NK-92 (cell line): Measurements from ENCODE around the gene POMZP3.
"Not testable (repeated sequence)": the region's sequence is repeated elsewhere in the genome, so short reads cannot be mapped to it uniquely, and the experiment has no call there.

Experiments
- DNase-seq: peaks from one replicate; lab custom pipeline; 2025; ENCODE audit not compliant: unreplicated experiment; lab: John Stamatoyannopoulos, UW

The POMZP3 gene

DNA sequence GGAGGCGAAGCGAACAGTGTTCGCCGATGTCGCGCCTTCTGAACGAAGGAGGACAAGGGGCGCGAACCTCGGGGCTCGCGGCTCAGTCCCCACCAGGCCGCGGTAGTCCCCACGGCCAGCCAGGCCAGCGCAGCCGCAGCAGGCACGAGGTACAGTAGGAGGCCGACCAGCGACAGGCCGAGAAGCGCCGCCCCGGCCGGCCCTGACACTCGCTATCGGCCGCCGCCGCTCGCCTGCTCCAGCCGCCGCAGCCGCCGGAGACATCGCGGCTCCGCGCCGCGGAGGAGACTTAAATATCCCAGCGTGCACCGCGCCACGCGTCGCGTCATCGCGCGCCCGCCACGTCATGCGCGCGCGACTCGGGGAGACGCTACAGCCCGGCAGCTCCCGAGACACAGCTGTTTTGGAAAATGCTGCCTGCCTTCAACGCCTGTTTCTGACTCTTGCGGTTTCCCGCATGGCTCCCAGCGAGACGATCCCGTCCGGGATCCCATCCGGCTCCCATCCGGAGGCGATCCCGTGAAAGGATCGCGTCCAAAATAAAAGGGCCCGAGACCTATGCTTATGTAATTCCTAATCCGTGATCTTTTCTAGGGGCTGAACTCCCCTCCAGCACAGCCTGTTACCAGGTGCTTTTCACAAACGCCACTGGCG, at the start of gene POMZP3:
Gene POMZP3, minus strand, starts transcription at position 291 of the 654 bp plus-strand sequence. CDS start 1,215 bp downstream, outside the sequence.
- DNase-seq, result not testable (repeated sequence)

DNA sequence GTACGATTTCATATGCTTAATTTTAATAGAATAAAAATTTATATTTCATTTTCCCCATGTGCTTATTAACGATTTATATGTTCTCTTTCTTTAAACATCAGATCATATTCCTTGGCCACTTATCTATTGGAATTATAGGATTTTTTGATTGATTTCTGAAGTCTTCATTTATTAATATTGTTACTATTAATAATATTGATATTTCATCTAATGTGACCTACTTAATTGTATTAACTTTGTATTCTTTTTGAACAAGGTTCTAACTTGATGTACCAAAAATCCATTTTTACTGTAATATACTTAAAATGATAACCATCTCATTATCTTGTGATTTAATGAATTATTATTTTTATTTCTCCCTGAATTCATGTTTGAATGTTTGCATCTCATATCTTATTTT, 48.7 kb upstream of the POMZP3 start:
- DNase-seq, result not testable (repeated sequence)

DNA sequence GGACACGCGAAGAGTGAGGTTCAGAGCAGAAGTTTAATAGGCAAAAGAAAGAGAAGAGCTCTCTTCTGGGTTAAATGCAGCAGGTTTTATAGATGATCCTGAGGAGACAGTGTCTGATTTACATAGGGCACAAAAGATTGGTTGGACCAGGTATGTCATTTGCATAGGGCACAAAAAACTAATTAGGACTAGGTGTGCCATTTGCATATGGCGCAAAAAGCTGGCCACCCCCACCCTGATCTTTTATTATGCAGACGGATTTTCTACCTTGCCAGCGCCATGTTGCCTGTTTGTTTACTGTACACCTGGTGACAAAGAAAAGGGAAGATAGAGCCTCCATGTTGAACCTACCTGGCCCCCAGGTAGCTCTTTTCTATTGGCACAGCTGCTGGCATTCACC, 46.3 kb upstream of the POMZP3 start:
- not testable (repeated sequence) for DNase-seq

DNA sequence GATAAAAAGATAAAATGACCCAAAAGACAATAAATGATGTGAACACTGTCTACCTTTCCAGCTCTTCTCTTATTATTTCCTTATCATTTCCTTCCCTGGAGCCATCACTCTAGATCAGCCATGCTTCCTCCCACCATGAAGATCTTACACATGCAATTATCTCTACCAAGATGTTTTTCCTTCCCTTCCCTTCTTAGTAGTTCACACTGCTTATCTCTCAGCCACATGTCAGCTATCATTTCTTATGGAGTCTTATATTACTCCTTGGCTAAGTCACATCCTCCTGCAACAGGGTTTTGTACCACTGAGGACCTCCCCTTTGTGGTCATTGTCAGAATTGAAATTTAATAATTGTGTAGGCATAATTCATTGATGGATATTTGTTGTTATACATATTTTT, 32.1 kb upstream of the POMZP3 start:
- not testable (repeated sequence) for DNase-seq

DNA sequence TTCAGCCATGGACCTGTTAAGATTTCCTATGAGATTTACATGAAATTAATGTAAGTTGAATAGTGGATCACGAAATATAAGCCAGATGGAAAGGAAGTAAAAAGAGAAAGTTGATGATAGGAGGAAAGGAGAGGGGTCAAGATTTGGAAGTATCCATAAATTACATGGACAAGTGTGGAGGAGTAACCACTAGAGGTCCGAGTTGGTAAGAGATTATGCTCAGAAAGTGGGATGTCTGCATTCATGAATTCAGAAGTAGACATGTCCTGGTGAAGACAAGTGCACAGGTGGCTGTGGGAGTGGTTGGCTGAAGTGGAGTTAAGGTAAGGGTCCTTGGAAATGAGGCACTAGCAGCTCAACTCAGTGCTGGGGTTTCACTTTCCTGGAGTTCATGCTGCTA, 29.3 kb upstream of the POMZP3 start:
- not testable (repeated sequence) for DNase-seq

DNA sequence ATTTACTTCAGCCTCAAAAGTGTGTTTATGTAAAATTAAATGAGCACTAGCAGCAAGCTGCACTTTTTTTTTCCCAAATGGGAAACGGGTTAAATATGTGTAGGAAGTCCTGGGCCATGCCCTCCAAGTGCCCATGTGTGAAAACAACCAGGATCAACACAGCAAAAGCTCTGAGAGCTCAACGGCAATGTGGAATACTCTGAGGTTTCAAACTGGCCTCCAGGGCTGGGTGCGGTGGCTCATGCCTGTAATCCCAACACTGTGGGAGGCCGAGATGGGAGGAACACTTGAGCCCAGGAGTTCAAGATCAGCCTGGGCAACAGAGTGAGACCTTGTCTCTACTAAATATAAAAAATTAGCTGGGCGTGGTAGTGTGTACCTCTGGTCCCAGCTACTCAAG, 15.5 kb upstream of the POMZP3 start:
- DNase-seq, result not testable (repeated sequence)

DNA sequence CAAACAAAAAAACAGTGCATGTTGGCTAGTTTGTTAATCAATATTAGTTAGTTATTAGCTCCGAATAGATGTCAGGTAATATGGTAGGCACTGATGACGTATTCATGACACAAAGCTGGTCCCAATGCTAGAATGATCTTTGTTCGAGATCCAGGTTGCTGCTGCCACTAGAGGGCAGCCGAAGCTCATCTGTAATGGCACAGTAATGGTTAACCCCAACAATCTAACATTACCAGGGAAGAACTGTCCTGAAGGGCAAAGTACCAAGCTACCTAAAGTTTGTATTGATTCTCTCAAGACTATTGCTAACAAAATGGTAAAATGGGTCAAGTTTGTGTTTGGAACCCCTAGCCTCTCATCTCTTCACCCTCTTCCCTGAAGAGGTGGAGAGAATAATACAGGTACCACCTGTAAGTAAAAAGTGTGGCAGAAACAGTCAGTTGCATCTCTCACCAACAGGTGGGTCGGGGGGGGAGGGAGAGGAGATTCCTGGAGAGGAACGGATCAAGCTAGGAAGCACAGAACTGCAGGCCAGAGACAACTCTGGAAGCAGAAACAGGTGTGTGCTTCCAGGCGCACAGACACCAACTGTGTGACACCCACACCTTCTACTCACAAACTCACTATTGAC, 10.1 kb upstream of the POMZP3 start:
- not testable (repeated sequence) for DNase-seq

DNA sequence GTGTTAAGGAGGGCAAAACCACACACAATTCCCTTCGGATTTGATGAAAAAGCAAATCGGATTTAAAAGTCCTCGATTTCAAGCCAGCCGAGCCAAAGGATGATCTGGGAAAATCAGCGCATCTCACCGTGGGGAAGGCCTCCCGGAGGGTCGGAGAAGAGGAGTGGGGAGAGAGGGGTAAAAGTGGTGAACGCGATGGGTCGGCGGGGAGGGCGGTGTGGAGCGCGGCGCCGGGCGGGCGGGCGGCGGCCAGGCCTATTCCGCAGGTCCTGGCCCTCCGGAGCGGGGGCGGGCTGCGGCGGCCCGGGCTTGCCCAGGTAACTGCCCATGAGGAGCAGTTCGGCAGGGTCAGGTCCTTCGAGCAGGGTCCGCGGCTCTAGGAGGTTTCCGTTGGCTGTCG, 498 bp downstream of the POMZP3 start:
- not testable (repeated sequence) for DNase-seq

DNA sequence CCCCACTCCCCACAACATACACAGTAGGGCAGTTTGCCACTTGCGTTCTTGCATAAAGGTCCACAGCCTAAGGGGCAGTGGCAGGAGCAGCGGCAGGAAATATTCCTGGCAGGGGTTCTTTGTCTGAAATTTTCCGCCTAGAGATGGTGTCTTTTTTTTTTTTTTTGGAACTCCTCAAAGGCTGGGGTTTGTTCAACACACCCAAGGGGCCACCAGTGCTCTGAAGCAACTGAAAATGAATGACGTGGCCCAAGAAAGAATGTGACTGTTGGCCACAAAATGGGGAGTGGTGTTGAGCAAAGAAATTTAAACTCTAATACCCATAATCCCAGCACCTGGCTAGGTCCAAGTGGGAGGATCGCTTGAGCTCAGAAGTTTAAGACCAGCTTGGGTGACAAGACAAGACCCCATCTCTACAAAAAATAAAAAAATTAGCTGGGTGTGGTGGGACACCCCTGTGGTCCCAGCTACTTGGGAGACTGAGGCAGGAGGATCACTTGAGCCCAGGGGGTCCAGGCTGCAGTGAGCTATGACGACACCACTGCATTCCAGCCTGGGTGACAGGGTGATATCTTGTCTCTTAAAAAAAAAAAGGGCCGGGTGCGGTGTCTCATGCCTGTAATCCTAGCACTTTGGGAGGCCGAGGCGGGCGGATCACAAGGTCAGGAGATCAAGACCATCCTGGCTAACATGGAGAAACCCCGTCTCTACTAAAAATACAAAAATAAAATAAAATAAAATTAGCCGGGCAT, 7.5 kb downstream of the POMZP3 start:
- DNase-seq, result not testable (repeated sequence)

DNA sequence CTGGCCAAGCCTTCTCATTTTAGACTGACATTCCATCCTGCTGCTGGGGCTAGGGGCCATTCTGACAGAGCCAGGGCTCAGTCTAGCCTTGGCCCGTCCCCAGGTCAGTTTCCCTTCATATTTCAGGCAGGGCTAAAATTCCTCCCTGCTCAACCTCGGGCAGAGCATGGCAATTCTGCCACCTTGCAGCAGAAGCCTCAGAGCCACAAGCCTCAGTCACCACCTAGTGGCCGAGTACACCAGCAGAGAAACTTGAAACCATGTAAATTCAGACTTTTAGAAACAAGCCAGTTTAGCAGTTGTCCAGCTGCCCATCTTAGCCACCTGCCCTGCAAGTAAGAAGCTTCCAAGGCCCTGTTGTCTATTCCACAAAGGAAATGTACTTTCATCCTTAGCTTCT, 13.3 kb downstream of the POMZP3 start:
- DNase-seq, result not testable (repeated sequence)

DNA sequence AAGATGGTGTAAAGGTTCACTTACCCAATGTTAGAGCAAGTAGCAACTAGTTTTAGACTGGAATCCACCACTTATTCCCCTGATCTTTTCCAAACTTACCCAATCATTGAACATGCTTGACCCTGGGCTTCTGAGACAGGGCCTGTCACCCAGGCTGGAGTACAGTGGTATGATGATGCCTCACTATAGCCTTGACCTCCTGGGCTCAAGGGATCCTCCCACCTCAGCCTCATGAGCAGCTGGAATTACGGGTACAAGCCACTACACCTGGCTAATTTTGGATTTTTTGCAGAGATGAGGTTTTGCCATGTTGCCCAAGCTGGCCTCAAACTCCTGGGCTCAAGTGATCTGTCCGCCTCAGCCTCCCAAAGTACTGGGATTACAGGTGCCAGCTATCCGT, 14.8 kb downstream of the POMZP3 start:
- DNase-seq, result not testable (repeated sequence)

DNA sequence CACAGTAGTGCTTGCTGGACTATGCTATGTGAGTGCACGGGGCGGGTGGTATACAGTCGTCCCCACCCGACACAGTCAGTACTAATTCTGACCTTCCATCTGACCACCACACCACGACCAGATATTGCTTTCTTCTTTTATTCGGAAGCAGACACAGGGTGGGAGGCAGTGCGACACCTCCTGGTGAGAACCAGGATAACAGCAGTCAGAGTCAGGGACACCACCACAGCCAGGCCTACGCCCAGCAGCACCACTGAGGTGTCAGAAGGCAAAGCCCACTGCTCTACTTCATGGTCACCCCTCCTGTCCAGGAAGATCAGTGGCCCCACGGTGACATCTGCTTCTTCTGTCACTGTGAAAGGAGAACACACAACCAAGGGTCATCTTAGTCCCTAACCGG, 17.2 kb downstream of the POMZP3 start:
- DNase-seq, result not testable (repeated sequence)

DNA sequence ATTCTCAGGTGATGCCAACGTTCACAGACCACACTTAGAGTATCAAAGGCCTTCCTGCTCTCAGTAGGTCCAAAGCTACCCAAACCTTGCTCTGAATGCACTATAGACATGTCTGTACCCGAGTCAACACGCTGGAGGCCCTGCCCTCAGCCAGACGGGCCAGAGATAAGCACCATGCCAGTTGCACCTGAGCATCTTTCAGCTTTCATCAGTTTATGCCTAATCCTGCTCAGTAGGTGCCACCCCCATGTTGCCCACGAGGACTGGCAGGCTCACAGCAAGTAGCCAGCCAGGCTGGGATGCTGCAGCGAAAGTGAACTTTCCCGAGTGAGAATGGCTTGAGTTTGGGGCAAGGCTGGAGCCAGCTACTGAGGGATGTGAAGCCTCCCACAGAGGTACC, 18.6 kb downstream of the POMZP3 start:
- DNase-seq, result not testable (repeated sequence)

DNA sequence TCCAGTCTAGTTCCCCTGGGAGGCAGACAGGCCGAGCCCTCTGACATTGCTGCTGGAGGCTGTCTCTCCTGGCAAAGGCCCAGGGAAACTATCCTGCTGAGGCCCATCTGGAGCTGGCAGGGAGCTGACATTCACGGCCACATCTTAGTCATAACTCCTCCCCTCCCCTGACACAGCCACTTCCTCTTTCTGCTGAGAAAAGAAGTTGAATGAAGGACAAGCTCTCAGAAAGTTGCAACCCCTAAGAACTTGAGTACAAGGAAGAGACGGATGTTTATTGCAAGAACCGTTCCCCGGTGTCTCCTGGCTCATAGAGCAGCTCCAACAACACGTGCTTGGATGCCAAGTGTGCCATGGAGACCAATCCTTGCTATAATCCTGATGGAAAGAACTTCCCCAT, 21.1 kb downstream of the POMZP3 start:
- not testable (repeated sequence) for DNase-seq

DNA sequence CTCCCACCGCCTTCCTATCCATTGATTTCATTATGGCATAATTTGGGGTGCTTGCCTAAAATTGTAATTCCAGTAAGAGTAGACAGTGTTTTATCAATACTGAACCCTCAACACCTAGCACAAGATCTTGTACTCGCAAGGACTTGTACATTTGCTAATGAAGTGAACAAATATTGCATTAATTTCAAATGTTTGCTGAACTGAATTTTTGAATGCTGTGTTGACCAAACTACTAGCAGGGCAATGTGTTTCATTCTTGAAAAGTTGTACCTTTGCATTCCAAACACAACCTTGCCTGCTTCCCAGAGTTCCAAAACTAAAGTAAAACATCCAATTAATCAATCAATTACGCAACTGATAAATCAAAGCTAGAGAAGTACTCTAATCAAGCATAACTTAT, 26.4 kb downstream of the POMZP3 start:
- DNase-seq, result not testable (repeated sequence)

DNA sequence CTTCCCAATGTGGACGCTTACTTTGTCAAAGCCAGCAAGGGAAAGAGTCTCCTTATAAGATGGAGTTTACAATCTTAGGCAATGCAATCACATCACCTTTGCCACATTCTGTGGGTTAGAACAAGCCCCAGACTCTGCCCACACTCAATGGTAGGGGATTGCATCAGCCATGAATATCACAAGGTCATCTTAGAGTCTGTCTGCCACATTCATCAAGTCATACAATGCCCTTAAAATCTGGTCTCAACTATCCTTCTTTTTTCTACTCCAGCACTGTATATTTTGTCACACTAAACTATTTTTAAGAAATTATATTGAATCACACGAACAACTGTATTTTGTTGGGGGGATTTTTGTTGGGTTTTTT, 27.0 kb downstream of the POMZP3 start:
- not testable (repeated sequence) for DNase-seq

DNA sequence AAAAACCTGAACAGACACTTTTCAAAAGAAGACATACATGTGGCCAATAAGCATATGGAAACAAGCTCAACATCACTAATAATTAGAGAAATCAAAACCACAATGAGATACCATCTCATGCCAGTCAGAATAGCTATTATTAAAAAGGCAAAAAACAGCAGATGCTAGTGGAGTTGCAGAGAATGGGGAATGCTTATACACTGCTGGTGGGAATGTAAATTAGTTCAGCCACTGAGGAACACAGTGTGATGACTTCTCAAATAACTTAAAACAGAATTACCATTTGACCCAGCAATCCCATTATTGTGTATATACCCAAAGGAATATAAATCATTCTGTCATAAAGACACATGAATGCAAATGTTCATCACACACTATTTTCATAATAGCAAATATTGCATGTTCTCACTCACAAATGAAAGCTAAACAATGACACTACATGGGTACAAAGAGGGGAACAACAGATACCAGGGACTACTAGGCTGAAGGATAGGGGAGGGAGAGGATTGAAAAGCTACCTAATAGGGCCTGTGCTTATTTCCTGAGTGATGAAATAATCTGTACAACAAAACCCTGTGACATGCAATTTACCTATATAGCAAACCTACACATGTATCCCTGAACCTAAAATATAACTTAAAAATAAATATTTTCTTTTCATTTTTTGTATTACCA, 28.4 kb downstream of the POMZP3 start:
- not testable (repeated sequence) for DNase-seq

DNA sequence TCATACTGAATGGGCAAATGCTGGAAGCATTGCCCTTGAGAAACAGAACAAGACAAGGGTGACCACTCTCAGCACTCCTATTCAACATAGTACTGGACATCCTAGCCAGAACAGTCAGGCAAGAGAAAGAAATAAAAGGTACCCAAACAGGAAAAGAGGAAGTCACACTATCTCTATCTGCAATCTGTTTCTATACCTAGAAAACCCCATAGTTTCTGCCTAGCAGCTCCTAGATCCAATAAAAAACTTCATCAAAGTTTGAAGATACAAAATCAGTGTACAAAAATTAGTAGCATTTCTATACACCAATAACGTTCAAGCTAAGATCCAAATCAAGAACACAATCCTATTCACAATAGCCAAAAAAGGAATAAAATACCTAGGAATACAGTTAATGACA, 29.8 kb downstream of the POMZP3 start:
- not testable (repeated sequence) for DNase-seq

DNA sequence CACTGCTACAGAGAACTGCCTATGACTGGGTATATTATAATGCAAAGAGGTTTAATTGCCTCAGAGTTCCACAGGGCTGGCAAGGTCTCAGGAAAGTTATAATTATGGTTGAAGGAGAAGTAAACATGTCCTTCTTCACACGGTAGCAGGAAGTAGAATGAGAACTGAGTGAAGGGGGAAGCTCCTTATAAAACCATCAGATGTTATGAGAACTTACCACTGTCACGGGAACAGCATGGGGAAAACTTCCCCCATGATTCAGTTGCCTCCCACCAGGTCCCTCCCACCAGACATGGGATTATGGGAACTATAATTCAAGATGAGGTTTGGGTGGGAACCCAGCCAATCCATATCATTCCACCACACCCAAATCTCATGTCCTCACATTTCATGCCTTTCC, 34.4 kb downstream of the POMZP3 start:
- not testable (repeated sequence) for DNase-seq

DNA sequence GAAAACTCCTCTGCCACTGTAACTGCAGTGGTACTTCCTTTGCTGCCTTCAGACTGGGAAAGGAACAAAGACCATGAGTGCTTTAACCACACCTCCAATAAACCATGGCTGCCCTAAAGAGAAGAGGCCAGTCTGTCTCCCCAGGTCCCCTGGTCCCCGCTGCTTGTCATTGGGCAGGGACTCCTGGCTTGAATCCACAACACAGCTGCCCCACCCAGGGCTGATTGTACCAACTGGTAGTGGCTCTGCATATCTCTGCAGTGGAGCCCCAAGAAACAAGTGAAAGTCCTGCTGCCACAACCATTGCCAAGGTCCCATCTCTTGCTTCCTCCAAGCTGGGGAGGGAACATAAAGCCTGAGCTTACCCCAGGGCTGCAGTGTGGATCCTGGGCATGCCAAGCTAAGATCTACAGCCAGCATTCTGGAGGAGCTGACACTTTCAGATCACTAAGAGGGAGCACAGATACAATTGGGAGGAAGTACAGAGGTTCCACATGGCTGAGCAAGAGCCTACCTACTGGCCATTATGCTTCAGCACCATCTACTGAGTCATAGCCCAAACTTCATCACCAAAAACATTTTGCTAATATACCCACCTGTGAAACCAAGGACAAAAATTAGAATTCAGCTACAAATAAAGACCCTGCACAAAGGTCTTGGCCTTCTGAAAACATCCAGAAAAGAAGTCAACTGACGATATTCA, 35.3 kb downstream of the POMZP3 start:
- not testable (repeated sequence) for DNase-seq

DNA sequence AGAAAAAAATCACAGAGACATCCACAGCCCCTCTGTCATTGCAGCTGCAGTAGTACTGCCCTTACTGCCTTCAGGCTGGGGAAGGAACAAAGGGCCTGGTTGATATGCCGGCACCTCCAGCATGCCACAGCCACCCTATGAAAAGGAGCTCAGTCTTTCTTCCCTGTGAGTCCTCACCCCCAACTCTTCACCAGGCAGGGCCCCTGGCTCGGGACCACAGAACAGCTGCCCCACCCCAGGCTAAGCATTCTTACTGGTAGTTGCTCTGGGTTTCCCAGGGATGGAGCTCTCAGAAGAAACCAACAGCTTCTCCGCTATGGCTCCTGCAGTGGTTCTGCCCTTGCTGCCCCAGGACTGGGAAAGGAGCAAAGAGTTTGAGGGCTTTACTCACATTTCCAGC, 36.0 kb downstream of the POMZP3 start:
- DNase-seq, result not testable (repeated sequence)
